HG02970 (cell line): ENCODE results near the gene PCDHGA7.
"Not testable (repeated sequence)": the region's sequence is repeated elsewhere in the genome, so short reads cannot be mapped to it uniquely, and the experiment has no call there.

Experiments used
- ATAC-seq: cut with Tn5 transposase; IDR thresholded peaks from one replicate; pipeline ENCODE4 v1.9.1; 2021; ENCODE audit warnings: mild to moderate bottlenecking, moderate library complexity, moderate number of reproducible peaks; ENCODE audit not compliant: unreplicated experiment, low FRiP score

PCDHGA7 gene

GRCh38 chr5:141397756-141398551 is 15.4 kb downstream of the PCDHGA7 start, which contains the start of gene PCDHGB5:
TSS of gene PCDHGB5 (plus strand) at chr5:141397947. CDS start at chr5:141398128, 181 bp downstream.
- not testable (repeated sequence) for ATAC-seq

- no peak for ATAC-seq
These were observed 16.1 kb downstream of the PCDHGA7 start for GRCh38 chr5:141398608-141399007.

GRCh38 chr5:141399555-141400258 is 17.2 kb downstream of the PCDHGA7 start:
- no peak for ATAC-seq

GRCh38 chr5:141402553-141403243 is 20.2 kb downstream of the PCDHGA7 start, which contains the start of gene PCDHGA9:
TSS of gene PCDHGA9 (plus strand) at chr5:141402778. CDS start at chr5:141402953, 175 bp downstream.
- no peak for ATAC-seq

DNA sequence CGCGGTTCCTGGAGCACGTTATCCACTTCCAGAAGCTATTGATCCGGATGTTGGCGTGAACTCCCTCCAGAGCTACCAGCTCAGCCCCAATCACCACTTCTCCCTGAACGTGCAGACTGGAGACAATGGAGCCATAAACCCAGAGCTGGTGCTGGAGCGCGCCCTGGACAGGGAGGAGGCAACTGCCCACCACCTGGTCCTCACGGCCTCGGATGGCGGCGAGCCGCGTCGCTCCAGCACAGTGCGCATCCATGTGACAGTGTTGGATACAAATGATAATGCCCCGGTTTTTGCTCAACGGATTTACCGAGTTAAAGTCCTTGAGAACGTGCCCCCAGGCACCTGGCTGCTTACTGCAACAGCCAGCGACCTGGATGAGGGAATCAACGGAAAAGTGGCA is 20.8 kb downstream of the PCDHGA7 start:
- ATAC-seq: no peak

DNA sequence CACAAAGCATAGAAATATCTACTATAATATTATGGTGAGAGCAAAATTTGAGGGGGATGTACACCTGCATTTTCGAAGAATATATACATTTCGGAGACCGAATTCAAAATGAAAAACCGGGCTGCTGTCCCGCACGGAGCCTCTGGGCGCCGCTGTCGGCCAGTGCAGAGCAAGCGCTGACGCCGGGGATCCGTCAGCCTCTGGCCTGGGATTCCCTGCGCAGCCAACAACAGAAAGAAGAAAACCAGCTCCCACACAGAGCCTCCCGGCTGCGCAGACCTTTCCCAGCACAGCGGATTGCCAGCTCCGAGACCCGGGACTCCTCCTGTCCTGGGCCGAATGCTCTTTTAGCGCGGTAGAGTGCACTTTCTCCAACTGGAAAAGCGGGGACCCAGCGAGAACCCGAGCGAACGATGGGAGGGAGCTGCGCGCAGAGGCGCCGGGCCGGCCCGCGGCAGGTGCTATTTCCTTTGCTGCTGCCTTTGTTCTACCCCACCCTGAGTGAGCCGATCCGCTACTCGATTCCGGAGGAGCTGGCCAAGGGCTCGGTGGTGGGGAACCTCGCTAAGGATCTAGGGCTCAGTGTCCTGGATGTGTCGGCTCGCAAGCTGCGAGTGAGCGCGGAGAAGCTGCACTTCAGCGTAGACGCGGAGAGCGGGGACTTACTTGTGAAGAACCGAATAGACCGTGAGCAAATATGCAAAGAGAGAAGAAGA is 25.4 kb downstream of the PCDHGA7 start, which contains the start of gene PCDHGB6:
Gene PCDHGB6 (plus strand): TSS at position 232 of the 716 bp plus-strand sequence. CDS start 182 bp downstream, at position 414.
- ATAC-seq: not testable (repeated sequence)

DNA sequence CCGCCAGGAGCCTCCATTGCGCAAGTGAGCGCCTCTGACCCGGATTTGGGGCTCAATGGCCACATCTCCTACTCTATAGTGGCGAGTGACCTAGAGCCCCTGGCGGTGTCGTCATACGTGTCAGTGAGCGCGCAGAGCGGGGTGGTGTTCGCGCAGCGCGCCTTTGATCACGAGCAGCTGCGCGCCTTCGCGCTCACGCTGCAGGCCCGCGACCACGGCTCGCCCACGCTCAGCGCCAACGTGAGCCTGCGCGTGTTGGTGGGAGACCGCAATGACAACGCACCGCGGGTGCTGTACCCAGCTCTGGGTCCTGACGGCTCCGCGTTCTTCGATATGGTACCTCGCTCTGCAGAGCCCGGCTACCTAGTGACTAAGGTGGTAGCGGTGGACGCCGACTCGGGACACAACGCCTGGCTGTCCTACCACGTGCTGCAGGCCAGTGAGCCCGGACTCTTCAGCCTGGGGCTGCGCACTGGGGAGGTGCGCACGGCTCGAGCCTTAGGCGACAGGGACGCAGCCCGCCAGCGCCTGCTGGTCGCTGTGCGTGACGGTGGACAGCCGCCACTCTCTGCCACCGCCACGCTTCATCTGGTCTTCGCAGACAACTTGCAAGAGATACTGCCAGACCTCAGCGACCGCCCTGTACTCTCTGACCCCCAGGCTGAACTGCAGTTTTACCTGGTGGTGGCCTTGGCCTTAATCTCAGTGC is 27.2 kb downstream of the PCDHGA7 start:
- no peak for ATAC-seq

DNA sequence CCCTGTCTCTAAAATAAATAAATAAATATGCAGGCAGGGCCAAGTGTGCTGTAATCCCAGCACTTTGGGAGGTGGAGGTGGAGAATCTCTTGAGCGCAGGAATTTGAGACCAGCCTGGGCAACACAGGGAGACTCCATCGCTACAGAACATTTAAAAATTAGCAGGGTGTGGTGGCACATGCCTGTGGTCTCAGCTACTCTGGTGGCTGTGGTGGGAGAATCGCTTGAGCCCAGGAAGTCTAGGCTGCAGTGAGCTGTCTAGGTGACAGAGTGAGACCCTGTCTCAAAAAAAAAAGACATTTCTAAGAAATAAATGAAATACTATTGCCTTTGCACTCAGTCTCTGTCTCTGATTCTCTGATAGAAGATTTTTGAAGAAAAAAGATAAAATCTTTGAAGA is 29.0 kb downstream of the PCDHGA7 start:
- ATAC-seq: no peak

GRCh38 chr5:141412854-141413539 is 30.5 kb downstream of the PCDHGA7 start, which contains the start of gene PCDHGA10:
TSS of gene PCDHGA10 (plus strand) at chr5:141412987. CDS start at chr5:141413176, 189 bp downstream.
- no peak for ATAC-seq

- ATAC-seq: no peak
These were observed 31.1 kb downstream of the PCDHGA7 start for GRCh38 chr5:141413540-141414069.

- ATAC-seq: not testable (repeated sequence)
These were observed 32.2 kb downstream of the PCDHGA7 start for GRCh38 chr5:141414548-141415274.

GRCh38 chr5:141415275-141415618 is 32.7 kb downstream of the PCDHGA7 start:
- not testable (repeated sequence) for ATAC-seq

- ATAC-seq: peak; percentile 57
These were observed 35.1 kb downstream of the PCDHGA7 start, which contains the start of gene PCDHGB7 for GRCh38 chr5:141417494-141418172. TSS of gene PCDHGB7 (plus strand) at chr5:141417677. CDS start at chr5:141417860, 183 bp downstream.

DNA sequence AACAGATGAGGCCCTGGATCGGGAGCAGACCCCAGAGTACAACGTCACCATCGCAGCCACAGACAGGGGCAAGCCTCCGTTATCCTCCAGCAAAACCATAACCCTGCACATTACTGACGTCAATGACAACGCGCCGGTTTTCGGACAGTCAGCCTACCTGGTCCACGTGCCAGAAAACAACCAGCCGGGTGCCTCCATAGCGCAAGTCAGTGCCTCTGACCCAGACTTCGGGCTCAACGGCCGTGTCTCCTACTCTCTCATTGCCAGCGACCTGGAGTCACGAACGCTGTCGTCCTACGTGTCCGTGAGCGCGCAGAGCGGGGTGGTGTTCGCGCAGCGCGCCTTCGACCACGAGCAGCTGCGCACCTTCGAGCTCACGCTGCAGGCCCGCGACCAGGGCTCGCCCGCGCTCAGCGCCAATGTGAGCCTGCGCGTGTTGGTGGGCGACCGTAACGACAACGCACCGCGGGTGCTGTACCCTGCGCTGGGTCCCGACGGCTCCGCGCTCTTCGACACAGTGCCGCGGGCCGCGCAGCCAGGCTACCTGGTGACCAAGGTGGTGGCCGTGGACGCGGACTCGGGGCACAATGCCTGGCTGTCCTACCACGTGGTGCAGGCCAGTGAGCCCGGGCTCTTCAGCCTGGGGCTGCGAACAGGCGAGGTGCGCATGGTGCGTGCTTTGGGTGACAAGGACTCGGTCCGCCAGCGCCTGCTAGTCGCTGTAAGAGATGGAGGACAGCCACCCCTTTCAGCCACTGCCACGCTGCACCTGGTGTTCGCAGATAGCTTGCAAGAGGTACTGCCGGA is 36.7 kb downstream of the PCDHGA7 start:
- ATAC-seq: no peak

DNA sequence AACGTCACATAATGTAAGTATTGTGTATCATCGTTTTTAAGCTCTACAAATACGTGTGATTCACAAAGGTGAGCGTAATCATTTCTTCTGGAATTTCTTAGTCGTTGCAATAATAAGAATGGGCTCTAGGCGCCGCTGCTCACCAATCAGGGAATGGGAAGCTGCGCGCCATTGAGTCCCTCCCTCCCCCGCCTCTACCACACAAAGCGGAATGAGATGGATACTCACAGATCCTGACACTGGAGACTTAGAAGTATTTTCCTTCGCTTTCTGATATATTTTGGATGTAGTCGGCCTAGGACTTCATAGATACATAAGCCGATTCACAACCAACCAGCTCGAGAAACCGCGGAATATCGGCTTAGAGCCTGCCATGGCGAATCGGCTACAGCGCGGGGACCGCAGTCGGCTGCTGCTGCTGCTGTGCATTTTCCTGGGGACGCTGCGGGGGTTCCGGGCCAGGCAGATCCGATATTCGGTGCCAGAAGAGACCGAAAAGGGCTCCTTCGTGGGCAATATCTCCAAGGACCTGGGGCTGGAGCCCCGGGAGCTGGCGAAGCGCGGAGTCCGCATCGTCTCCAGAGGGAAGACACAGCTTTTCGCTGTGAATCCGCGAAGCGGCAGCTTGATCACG is 38.4 kb downstream of the PCDHGA7 start, which contains the start of gene PCDHGA11:
Gene PCDHGA11 (plus strand): TSS at position 197 of the 634 bp plus-strand sequence. CDS start 177 bp downstream, at position 374.
- ATAC-seq: no peak

DNA sequence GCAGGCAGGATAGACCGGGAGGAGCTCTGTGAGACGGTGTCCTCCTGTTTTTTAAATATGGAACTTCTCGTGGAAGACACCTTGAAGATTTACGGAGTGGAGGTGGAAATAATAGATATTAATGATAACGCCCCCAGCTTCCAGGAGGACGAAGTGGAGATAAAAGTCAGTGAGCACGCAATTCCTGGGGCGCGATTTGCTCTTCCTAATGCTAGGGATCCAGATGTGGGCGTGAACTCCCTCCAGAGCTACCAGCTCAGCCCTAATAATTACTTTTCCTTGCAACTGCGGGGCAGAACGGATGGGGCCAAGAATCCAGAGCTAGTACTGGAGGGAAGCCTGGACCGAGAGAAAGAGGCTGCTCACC is 38.9 kb downstream of the PCDHGA7 start:
- no peak for ATAC-seq
